HepG2 (cell line): ENCODE measurements around the gene FGF2. TPM values are rescaled to one million over a fixed set of nuclear protein-coding genes. Genes with fewer than 3 reads are reported as not detected.

Experiments used
- ATAC-seq: fragments of 200-7000 bp; cut with Tn5 transposase; 3 replicates; pipeline ENCODE4 v1.9.1; 2020; ENCODE audit warnings: mild to moderate bottlenecking, moderate library complexity
- BruUV-seq: library from RNA; stranded (reverse); fragments of 400-500 nt; replicated peaks from 2 replicates; lab custom pipeline; 2021; lab: Mats Ljungman, UMichigan
- CTCF ChIA-PET: fragments of 300-600 bp; formaldehyde crosslinking; extraction: SDS; loops from one replicate; lab custom pipeline; 2021; ENCODE audit warnings: low total read pairs, inconsistent platforms, low intra/inter-chr PET ratio; lab: Yijun Ruan, JAX
- POLR2A ChIA-PET: fragments of 350-600 bp; sonication (Branson Sonifier 250); formaldehyde crosslinking; loops from one replicate; lab custom pipeline; 2020; ENCODE audit warnings: antibody characterized with exemption, inconsistent platforms; lab: Yijun Ruan, JAX
- DNase-seq: peaks from one replicate; pipeline ENCODE4 v3.0.0-alpha.2; 2015; ENCODE audit warnings: low spot score
- FAIRE-seq: peaks from 3 replicates; lab custom pipeline; 2011; peaks lifted over from hg19 to GRCh38; lab: Jason Lieb, UNC
- H2AFZ ChIP-seq: one replicate; pipeline ENCODE4 v1.6.1; 2011; ENCODE audit warnings: low read length, inconsistent platforms
- H3K27ac ChIP-seq: fragments of 300-600 bp; 3 replicates; pipeline ENCODE4 v1.8.0; 2011; ENCODE audit warnings: mixed run types, mild to moderate bottlenecking, mixed read lengths, low read length, inconsistent platforms; ENCODE audit not compliant: insufficient read depth; ENCODE audit errors: extremely low read length
- H3K27me3 ChIP-seq, 2 experiments: fragments of 200-600 bp in 1 of 2; 2 replicates in 1 of 2; 3 replicates in 1 of 2; pipeline versions ENCODE4 v1.6.0 to v1.8.0; 2011; ENCODE audit warnings: low read length in 2 of 2, mild to moderate bottlenecking in 2 of 2, moderate library complexity in 2 of 2, inconsistent platforms in 1 of 2; ENCODE audit not compliant: insufficient read depth in 2 of 2, control insufficient read depth in 1 of 2
- H3K36me3 ChIP-seq, 2 experiments: fragments of 200-600 bp in 1 of 2; replicated peaks in 1 of 2; 2 replicates in 1 of 2; 3 replicates in 1 of 2; pipeline versions ENCODE4 v1.5.1 to v1.8.0; 2011; ENCODE audit warnings: low read length in 2 of 2, inconsistent platforms in 1 of 2; ENCODE audit not compliant: insufficient read depth in 2 of 2, control insufficient read depth in 1 of 2
- H3K4me1 ChIP-seq: 2 replicates; pipeline ENCODE4 v1.5.1; 2012; ENCODE audit warnings: low read length, inconsistent platforms; ENCODE audit not compliant: insufficient read depth
- H3K4me2 ChIP-seq: 2 replicates; pipeline ENCODE4 v1.6.0; 2011; ENCODE audit warnings: low read depth, low read length, inconsistent platforms
- H3K4me3 ChIP-seq, 3 experiments: fragments of 200-600 bp in 1 of 3; sonication (generic), shearing (Covaris generic) in 1 of 3; replicated peaks in 1 of 3; 2 replicates each; pipeline ENCODE4 v1.5.1; 2011 to 2016; ENCODE audit warnings: low read length in 3 of 3, inconsistent platforms in 2 of 3, low read depth in 2 of 3, mild to moderate bottlenecking in 2 of 3, control low read depth in 1 of 3, mixed read lengths in 1 of 3; ENCODE audit not compliant: insufficient read depth in 1 of 3
- H3K79me2 ChIP-seq: one replicate; pipeline ENCODE4 v1.6.1; 2011; ENCODE audit warnings: low read length, inconsistent platforms; ENCODE audit not compliant: insufficient read depth
- H3K9ac ChIP-seq: 2 replicates; pipeline ENCODE4 v1.6.0; 2011; ENCODE audit warnings: mild to moderate bottlenecking, low read depth, low read length, inconsistent platforms; ENCODE audit not compliant: insufficient read depth
- H3K9me3 ChIP-seq: 2 replicates; pipeline ENCODE4 v1.5.1; 2012; ENCODE audit warnings: mild to moderate bottlenecking, low read length
- H4K20me1 ChIP-seq: 2 replicates; pipeline ENCODE4 v1.6.0; 2011; ENCODE audit warnings: inconsistent platforms, mild to moderate bottlenecking, low read length, moderate library complexity; ENCODE audit not compliant: insufficient read depth
- CAMTA2 ChIP-seq: sonication (generic); formaldehyde crosslinking; IDR thresholded peaks from 2 replicates; pipeline ENCODE4 v1.4.0; 2020; ENCODE audit warnings: mild to moderate bottlenecking, missing genetic modification reagents, borderline replicate concordance
- HOXA7 ChIP-seq: sonication (generic); formaldehyde crosslinking; IDR thresholded peaks from 2 replicates; pipeline ENCODE4 v1.8.1; 2022; ENCODE audit warnings: mild to moderate bottlenecking, missing genetic modification reagents, moderate library complexity
- KMT2A ChIP-seq: sonication (generic); formaldehyde crosslinking; IDR thresholded peaks from 2 replicates; pipeline ENCODE4 v1.4.0; 2020; ENCODE audit warnings: missing genetic modification reagents
- NFATC3 ChIP-seq: sonication (generic); formaldehyde crosslinking; IDR thresholded peaks from 2 replicates; pipeline ENCODE4 v1.5.1; 2020; ENCODE audit warnings: mild to moderate bottlenecking, missing genetic modification reagents
- NR3C1 ChIP-seq: sonication (generic); formaldehyde crosslinking; IDR thresholded peaks from 2 replicates; pipeline ENCODE4 v1.4.0; 2020; ENCODE audit warnings: missing genetic modification reagents
- PCBP2 ChIP-seq: fragments of 200-400 bp; formaldehyde crosslinking; optimal IDR thresholded peaks from 2 replicates; pipeline ENCODE3; 2018; ENCODE audit warnings: low read length, low read depth; ENCODE audit not compliant: poor library complexity, severe bottlenecking
- RBFOX2 ChIP-seq: fragments of 200-400 bp; formaldehyde crosslinking; IDR thresholded peaks from 2 replicates; pipeline ENCODE4 v1.6.1; 2017; ENCODE audit warnings: low read depth, mild to moderate bottlenecking, low read length
- RFXAP ChIP-seq: sonication (generic); formaldehyde crosslinking; IDR thresholded peaks from 2 replicates; pipeline ENCODE4 v1.4.0; 2020; ENCODE audit warnings: missing genetic modification reagents, borderline replicate concordance
- TGIF2 ChIP-seq: IDR thresholded peaks from 2 replicates; pipeline ENCODE4 v1.6.1; 2016; ENCODE audit warnings: control low read depth, missing compliant biosample characterization
- TOPORS ChIP-seq: sonication (generic); formaldehyde crosslinking; IDR thresholded peaks from 2 replicates; pipeline ENCODE4 v1.8.0; 2023; ENCODE audit warnings: mild to moderate bottlenecking, missing genetic modification reagents
- ZBTB3 ChIP-seq: sonication (generic); formaldehyde crosslinking; IDR thresholded peaks from 2 replicates; pipeline ENCODE4 v1.4.0; 2020; ENCODE audit warnings: low read depth, mild to moderate bottlenecking, moderate library complexity, missing genetic modification reagents, borderline replicate concordance
- ZC3H4 ChIP-seq: sonication (generic); formaldehyde crosslinking; IDR thresholded peaks from 2 replicates; pipeline ENCODE4 v1.4.0; 2020; ENCODE audit warnings: missing genetic modification reagents, borderline replicate concordance
- ZFP41 ChIP-seq: sonication (generic); formaldehyde crosslinking; IDR thresholded peaks from 2 replicates; pipeline ENCODE4 v1.4.0; 2020; ENCODE audit warnings: mild to moderate bottlenecking, missing genetic modification reagents, borderline replicate concordance
- ZNF468 ChIP-seq: sonication (generic); formaldehyde crosslinking; IDR thresholded peaks from 2 replicates; pipeline ENCODE4 v1.8.0; 2022; ENCODE audit warnings: mild to moderate bottlenecking, moderate library complexity, missing genetic modification reagents
- ZNF484 ChIP-seq: sonication (generic); formaldehyde crosslinking; IDR thresholded peaks from 2 replicates; pipeline ENCODE4 v1.5.1; 2020; ENCODE audit warnings: mild to moderate bottlenecking, low read depth, missing genetic modification reagents, borderline replicate concordance
- ZNF75D ChIP-seq: sonication (generic); formaldehyde crosslinking; IDR thresholded peaks from 2 replicates; pipeline ENCODE4 v1.8.1; 2023; ENCODE audit warnings: missing genetic modification reagents, mild to moderate bottlenecking, borderline replicate concordance
- ZNF782 ChIP-seq: sonication (generic); formaldehyde crosslinking; IDR thresholded peaks from 2 replicates; pipeline ENCODE4 v1.4.0; 2020; ENCODE audit warnings: missing genetic modification reagents, mild to moderate bottlenecking, borderline replicate concordance
- WGBS: methylation state at CpG from one replicate; pipeline ENCODE4 v1.1.6; 2017; ENCODE audit warnings: low lambda C conversion rate; 5-methylcytosine and 5-hydroxymethylcytosine counted together
- in situ Hi-C: cut with HindIII; loops from 2 replicates; pipeline ENCODE4 v1.10.0; 2017; ENCODE audit warnings: low pct_unique_long_range_greater_than_20kb; ENCODE audit not compliant: extremely low pct_ligation_motif_present
- intact Hi-C: fragments of 100-400 bp; cut with micrococcal nuclease; formaldehyde crosslinking; loops from one replicate; pipeline ENCODE4 v1.10.0; 2022; ENCODE audit not compliant: unreplicated experiment
- polyA plus RNA-seq, 8 experiments: library from polyadenylated mRNA; depleted of rRNA in 3 of 8; stranded (reverse) in 7 of 8; unstranded in 1 of 8; fragments of >200 nt; fragmentation: Illumina TruSeq in 4 of 8; extraction: Trizol in 4 of 8; gene quantifications; 2 replicates each; pipeline versions ENCODE4 v1.2.1 to v1.2.3, GENCODE V29; 2011 to 2016; ENCODE audit warnings: low read depth in 4 of 8, missing spikeins in 1 of 8, mixed read lengths in 1 of 8; ENCODE audit not compliant: insufficient read depth in 1 of 8
- total RNA-seq, 5 experiments: library from RNA; depleted of rRNA; stranded (reverse); fragments of >200 nt; fragmentation: Illumina TruSeq; extraction: Trizol; gene quantifications; 2 replicates each; pipeline ENCODE4 v1.2.3, GENCODE V29; 2016; ENCODE audit warnings: low read depth in 1 of 5

FGF2 gene
- total and polyA plus RNA-seq, 2 of the 13 experiments (the other 11 are each of a cell fraction or from before 2014, with no cell fraction given) = 0.01 to 0.02 TPM

- Histone ChIP-seq H3K9ac (no peak overlapping the region), H3K4me3 (no peak overlapping the region), H3K79me2 (no peaks in the 10 kb centered on the region), H2AFZ (no peak overlapping the region), H3K27ac (no peak overlapping the region), H3K36me3 (no peaks in the 10 kb centered on the region), H3K4me1 (peaks cover 21% of the 10 kb centered on the region), H3K9me3 (no peaks in the 10 kb centered on the region), H3K27me3 (no peaks in the 10 kb centered on the region), H4K20me1 (no peaks in the 10 kb centered on the region), H3K4me2 (no peak overlapping the region)
- 68% methylated on average over 2 of the region's 2 CpGs for WGBS
- intact Hi-C loops = no loop called here
- DNase-seq (no peak), ATAC-seq (no peak), FAIRE-seq (no peak)
- POLR2A ChIA-PET = no interaction called here
- TF ChIP-seq ZNF75D (CRISPR knock-in tag) = no peak
- TF ChIP-seq ZBTB3 (CRISPR knock-in tag) = no peak
- no peak for TF ChIP-seq ZFP41
- TF ChIP-seq CAMTA2 (CRISPR knock-in tag) = no peak
- no peak for TF ChIP-seq TGIF2 (CRISPR knock-in tag)
- no peak for TF ChIP-seq NR3C1 (CRISPR knock-in tag)
- TF ChIP-seq TOPORS (CRISPR knock-in tag) = no peak
- no peak for TF ChIP-seq NFATC3 (CRISPR knock-in tag)
- no peak for TF ChIP-seq ZNF468 (CRISPR knock-in tag)
- no peak for TF ChIP-seq KMT2A
- TF ChIP-seq HOXA7 (CRISPR knock-in tag) = no peak
- no peak for TF ChIP-seq RBFOX2
- TF ChIP-seq RFXAP (CRISPR knock-in tag) = no peak
- TF ChIP-seq ZNF782 (CRISPR knock-in tag) = no peak
- no peak for TF ChIP-seq ZC3H4 (CRISPR knock-in tag)
- TF ChIP-seq PCBP2 = no peak
- no peak for TF ChIP-seq ZNF484 (CRISPR knock-in tag)
- CTCF ChIA-PET = no interaction called here
- in situ Hi-C loops = no loop called here
- BruUV-seq = no TSS peak
Measured at GRCh38 chr4:122781486-122781885, 45.1 kb upstream of the FGF2 start.
